GM12801 (cell line): ENCODE results near the gene AMH.

Experiments
- TF ChIP-seq, protein P1 (sequence below): IDR thresholded peaks from one replicate; pipeline ENCODE4 v1.5.1; 2011; ENCODE audit warnings: control low read depth; ENCODE audit not compliant: insufficient read length; ENCODE audit errors: extremely low read depth

Gene AMH

DNA sequence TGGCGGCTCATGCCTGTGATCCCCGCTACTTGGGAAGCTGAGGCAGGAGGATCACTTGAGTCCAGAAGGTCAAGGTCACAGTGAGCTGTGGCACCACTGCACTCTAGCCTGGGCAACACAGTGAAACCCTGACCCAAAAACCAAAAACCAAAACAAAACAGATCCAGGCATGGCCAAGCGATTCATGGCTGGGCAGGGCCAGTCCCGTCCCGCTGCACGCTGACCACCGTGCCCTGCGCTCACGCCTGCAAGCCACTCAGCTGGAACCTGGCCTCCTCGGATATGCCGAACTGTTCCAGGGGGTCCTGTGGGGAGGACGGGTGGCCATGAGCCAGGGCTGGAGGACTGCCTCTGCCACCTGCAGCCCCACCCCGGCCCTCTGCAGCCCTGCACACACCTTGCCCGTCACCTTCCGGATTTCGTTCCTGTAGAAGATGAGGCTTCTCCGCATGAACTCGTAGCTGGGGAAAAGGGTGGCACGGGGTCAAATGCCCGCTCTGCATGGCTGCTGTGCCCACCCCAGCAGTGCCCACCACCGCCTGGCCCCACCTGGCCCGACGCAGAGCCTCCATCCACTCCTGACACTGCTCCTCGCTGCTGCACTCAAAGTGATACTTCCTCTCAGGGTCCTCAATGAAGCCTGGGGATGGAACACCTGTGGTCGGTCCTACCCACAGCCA, 15.4 kb upstream of the AMH start:
- TF ChIP-seq, protein P1, sequence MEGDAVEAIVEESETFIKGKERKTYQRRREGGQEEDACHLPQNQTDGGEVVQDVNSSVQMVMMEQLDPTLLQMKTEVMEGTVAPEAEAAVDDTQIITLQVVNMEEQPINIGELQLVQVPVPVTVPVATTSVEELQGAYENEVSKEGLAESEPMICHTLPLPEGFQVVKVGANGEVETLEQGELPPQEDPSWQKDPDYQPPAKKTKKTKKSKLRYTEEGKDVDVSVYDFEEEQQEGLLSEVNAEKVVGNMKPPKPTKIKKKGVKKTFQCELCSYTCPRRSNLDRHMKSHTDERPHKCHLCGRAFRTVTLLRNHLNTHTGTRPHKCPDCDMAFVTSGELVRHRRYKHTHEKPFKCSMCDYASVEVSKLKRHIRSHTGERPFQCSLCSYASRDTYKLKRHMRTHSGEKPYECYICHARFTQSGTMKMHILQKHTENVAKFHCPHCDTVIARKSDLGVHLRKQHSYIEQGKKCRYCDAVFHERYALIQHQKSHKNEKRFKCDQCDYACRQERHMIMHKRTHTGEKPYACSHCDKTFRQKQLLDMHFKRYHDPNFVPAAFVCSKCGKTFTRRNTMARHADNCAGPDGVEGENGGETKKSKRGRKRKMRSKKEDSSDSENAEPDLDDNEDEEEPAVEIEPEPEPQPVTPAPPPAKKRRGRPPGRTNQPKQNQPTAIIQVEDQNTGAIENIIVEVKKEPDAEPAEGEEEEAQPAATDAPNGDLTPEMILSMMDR: no peak

DNA sequence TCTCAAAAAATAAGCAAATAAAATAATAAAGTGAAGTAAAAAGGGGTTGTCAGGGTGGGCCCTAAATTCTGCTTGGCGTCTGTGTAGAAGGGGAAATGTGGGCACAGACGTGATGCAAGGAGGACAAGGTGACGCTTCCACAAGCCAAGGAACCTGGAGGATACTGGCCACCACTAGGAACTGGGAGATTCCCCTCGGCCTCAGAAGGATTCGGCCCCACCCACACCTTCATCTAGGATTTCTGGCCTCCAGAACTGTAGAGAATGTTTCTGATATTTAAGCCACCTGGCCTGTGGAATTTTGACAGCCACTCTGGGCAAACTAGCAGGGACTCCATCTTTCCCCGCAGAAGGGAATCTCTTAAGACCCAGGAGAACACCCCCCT, 14.1 kb upstream of the AMH start:
- TF ChIP-seq, protein P1: no peak

DNA sequence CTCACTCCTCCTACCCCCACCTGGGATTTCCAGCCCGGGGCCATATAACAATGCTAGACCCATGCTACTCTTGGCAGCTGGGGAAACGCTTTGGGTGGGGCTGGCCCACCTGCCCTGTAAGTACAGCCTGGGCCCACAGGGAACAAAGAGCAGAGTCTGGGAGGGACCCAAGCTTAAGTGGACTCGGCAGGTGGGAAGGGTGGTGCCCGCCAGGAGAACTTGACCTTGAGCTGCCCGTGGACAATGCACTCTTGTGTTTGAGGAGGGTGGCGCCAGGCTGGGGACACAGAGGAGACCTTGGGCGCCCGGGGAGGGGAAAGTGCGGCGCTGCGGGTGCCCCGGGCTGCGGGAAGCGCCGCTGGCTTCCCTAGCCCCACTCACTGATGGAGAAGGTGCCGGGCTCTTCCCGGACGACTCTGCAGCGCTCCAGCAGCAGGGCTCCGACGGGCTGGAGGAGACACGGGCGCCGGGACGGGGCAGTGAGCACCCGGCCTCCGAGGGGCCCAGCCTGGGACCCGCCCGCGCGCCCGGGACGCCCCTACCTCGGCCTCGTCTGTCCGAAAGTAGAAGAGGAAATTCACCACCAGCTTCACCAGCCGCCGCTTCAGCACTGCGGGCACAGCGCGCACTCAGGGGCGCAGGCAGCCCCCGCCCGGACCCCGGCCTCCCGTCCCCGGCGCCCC, 13.6 kb upstream of the AMH start:
- TF ChIP-seq, protein P1: no peak

DNA sequence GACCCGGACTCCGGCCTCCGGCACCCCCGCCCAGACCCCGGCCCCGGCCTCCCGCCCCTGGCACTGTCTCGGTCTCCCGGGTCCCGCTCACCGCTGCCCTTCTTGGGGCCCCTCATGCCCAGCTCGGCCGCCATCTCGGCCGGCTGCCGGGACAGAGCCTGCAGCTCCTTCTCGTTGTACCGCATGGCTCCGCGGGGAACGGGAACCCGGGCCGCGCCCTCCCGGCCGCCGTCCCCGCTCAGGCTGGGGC, 13.1 kb upstream of the AMH start:
- TF ChIP-seq, protein P1: no peak

DNA sequence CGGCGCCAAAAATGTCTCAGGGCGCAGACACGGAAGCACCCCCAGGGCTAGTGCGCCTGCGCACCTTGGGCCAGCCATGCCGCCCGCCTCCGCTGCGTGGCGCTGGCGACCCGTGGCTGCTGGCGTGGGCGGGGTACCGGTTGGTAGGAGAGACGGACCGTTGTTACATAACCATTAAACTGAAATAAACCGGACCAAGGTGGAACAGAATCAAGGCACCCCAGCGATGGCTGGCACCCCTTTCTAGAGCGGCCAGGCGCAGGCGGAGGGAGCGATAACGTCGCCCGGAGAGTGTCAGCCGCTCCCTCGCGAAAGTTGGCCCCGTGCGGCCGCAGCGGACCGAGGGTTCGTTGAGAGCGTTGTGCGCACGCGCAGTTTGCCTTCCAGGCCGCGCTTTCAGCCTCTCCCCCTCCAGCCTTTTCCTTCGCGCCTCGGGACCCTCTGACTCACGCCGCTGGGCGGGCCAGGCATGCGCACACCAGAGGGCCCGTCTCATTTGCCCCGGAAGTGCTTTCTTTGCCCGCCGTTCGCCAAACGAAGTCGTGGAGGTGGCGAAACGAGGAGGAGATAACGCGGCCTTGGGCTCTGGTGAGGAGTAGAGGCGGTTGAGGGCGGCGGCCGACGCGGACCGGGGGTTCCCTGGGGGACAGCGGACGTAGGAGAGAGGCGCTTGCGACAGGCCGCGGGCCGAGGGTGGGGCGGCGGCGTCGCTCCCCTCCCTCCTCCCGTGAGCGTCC, 12.6 kb upstream of the AMH start, which contains the start of the genes PLEKHJ1 and SF3A2:
Gene PLEKHJ1 (minus strand): TSS at position 16 of the 737 bp plus-strand sequence. CDS start 81 bp downstream, outside the sequence.
Gene SF3A2 (plus strand): TSS at position 511 of the 737 bp plus-strand sequence. CDS start 6,595 bp downstream, outside the sequence.
- TF ChIP-seq, protein P1: peak; percentile 51

DNA sequence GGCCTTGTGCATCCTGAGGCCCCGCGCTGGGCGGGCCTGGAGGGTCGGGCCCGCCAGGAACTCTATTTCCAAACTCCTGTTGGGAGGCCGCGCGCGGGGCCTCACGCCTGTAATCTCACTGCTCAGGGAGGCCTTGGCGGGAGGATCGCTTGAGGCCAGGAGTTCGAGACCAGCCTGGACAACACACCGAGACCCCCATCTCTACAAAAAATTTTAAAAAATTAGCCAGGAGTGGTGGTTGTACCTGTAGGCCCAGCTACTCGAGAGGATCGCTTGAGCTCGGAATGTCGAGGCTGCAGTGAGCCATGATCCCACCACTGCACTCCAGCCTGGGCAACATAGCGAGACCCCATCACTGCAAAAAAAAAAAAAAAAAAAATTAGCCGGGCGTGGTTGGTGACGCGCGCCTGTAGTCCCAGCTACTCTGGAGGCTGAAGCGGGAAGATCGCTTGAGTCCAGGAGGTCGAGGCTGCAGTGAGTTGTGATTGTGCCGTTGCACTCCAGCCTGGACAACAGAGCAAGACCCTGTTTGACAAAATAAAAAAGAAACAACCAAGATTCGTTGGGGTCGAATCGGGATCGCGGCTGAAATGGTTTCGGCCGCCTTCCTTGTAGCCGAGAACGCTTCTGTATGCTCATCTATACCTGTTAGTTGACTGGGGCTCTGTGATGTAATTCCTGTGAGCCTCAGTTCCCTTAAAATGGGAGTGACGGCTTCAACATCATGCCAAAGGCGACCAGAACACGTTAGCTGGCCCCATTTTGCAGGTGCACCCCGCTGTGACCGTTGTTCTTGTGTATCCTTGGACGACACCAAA, 11.9 kb upstream of the AMH start:
- TF ChIP-seq, protein P1: no peak

DNA sequence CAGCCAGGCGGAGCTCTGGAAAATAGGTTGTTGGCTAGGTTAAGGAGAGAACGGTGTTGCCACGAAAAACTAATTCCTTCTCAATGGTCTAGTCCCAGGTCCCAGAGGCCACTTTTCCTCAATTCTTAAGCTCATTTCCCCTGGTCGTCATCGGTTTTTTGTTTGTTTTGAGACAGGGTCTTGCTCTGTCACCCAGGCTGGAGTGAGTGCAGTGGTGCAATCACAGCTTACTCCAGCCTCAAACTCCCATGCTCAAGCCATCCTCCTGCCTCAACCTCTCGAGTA, 11.3 kb upstream of the AMH start:
- TF ChIP-seq, protein P1: no peak
